GM21825 (cell line): ENCODE results near the gene FTH1.
A peak's percentile ranks its signal among the peaks of the same experiment; 100 is the strongest.
"Not testable (repeated sequence)": the region's sequence is repeated elsewhere in the genome, so short reads cannot be mapped to it uniquely, and the experiment has no call there.

ENCODE experiments used
- ATAC-seq: cut with Tn5 transposase; IDR thresholded peaks from one replicate; pipeline ENCODE4 v1.9.1; 2021; ENCODE audit warnings: mild to moderate bottlenecking, moderate library complexity; ENCODE audit not compliant: unreplicated experiment

FTH1 gene

DNA sequence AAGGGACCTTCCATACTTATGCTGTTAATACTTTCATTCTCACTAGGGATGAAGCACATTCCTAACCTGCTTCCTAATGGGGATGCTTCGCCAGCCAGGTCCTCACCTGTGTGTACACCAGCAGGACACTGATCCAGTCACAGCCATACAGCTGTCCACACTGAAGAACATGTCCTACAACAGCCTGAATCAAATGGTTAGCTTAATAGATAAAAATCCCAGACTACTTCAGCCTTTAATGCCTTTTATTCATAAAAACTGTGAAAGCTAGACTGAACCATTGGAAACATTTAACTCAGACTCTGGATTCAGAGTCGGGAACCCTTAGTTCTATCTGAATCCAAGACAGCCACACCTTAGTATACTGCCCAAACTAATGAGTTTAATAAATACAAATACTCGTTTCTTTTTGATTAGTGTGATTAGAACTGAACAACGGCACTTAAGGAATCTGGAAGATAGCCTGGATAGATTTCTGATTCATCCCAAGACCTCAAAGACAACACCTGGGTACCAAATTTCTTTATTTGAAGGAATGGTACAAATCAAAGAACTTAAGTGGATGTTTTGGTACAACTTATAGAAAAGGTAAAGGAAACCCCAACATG is 3.3 kb downstream of the FTH1 start:
- no peak for ATAC-seq

- ATAC-seq, result peak; percentile 23
Measured at GRCh38 chr11:61963282-61964057, 4.0 kb downstream of the FTH1 start.

- peak; percentile 17 for ATAC-seq
Measured at GRCh38 chr11:61963016-61963281, 4.5 kb downstream of the FTH1 start.

- no peak for ATAC-seq
Measured at GRCh38 chr11:61962213-61963015, 5.0 kb downstream of the FTH1 start.

DNA sequence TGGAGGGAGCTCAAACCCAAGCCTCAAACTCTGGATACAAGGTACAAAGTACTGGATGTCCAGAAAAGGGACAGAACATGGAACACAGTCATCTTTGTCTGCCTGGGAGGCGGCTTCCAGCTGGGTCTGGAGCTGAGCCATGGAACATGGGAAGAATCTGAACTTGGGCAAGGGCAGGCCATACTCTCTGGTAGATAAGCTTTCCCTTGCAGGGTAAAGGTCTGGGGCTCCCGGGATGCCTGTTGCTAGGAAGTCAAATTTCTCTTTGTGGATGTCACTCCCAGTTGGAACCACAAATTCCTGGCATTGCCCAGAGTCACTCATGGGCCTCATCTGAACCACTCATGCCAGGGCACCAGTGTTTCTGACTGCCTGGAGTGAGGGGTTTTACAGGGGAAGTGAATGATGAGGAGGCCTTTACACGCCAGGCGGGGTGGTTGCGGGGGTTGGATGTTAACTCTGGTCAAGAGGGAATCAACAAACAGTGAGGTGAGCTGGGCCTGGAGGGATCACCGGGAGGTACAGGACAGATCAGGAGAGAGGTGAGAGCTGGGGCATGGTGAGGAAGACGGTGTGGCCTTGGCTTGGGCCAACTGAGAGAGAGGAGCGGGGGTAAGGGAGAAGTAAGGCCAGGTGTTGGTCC is 5.7 kb downstream of the FTH1 start:
- ATAC-seq, result no peak

DNA sequence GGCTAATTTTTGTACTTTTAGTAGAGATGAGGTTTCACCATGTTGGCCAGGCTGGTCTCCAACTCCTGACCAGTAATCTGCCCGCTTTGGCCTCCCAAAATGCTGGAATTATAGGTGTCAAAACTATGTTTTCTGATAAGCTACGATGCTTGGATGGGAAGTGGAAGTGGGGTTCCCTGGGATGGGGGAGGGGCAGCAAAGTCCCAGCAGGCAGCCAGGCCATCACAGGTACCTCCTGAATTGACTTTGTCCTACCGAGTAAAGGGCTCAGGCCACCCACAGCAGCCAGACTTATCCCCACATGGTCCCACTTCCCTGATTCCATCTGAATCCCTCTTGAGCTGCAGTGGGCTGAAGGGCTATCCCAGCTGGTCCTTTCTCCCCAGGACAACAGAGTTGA is 6.9 kb downstream of the FTH1 start:
- no peak for ATAC-seq

- ATAC-seq, result no peak
Measured at GRCh38 chr11:61959678-61960077, 7.8 kb downstream of the FTH1 start.

DNA sequence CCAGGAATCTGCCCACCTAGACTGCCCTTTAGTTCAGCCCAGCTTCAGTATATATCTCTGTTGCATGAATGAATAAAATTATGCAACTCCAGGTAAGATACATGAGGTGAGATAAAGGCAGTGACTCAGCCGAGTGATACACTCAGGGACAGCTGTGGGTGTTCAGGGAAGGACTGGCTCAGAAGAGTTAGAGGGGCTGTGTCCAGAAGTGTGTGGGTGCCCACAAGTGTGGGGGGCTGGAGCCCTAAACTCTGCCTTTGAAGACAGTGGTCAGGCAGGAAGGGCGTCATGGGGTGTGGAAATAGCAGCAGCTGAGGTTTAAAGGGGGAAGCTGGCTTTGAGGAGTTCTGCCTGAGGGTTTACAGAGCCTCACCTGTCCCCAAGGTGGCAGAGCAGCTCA is 8.3 kb downstream of the FTH1 start:
- ATAC-seq, result no peak

GRCh38 chr11:61958590-61958989 is 8.8 kb downstream of the FTH1 start:
- ATAC-seq, result no peak

GRCh38 chr11:61957021-61957770 is 10.2 kb downstream of the FTH1 start:
- ATAC-seq, result no peak

DNA sequence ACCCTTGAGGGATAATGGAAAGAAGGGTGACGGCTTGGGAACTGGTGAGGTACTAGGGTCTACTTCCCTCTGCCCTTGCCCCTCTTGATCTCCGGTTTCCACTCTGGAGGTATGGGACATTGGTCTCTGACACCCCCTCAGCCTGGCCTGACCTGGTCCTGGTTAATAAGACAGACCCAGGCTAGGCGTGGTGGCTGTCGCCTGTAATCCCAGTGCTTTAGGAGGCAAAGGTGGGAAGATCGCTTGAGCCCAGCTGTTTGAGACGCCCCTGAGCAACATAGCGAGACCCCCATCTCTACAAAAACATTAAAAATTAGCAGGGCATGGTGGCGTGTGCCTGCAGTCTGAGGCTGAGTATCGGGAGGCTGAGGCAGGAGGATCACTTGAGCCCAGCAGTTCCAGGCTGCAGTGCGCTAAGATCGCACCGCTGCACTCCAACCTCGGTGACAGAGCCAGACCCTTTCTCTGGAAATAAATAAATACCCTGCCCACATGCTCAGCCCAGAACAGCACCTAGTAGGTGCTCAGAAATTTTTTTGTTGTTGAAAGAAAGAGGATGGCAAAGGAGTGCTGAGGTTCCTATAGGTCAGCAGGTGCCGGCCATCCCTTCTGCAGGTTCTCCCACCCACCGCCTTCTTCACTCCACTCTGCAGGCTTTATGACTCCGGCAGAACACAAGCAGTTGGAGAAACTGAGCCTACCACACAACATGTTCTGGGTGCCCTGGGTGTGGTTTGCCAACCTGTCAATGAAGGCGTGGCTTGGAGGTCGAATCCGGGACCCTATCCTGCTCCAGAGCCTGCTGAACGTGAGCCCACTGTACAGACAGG is 11.0 kb downstream of the FTH1 start:
- ATAC-seq, result no peak

DNA sequence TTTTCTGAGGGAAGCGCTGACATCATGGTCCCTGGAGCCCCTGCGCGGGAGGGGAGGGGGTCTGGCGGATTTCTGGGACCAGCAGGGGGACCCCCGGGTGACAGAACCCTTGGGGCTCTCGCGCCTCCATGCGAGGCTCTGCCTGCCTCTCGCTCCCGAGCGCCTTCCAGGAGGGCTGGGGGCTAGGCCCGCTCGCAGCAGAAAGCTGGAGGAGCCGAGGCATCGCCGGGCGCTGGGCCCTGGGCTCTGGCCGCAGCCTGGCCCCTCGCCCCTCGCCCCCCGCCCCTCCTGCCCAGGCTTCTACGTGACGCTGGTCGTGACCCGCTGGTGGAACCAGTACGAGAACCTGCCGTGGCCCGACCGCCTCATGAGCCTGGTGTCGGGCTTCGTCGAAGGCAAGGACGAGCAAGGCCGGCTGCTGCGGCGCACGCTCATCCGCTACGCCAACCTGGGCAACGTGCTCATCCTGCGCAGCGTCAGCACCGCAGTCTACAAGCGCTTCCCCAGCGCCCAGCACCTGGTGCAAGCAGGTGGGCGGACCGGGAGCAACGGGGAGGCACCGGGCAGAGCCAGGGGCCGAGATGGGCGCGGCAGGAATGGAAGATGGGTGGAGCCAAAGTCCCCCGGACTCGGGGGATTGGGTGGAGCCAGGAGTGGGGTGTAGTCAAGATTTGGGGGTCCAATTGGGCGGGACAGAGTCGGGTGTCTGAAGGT is 11.9 kb downstream of the FTH1 start:
- no peak for ATAC-seq

GRCh38 chr11:61954851-61955421 is 12.5 kb downstream of the FTH1 start:
- no peak for ATAC-seq

- ATAC-seq, result no peak
Measured at GRCh38 chr11:61954106-61954850, 13.2 kb downstream of the FTH1 start.

DNA sequence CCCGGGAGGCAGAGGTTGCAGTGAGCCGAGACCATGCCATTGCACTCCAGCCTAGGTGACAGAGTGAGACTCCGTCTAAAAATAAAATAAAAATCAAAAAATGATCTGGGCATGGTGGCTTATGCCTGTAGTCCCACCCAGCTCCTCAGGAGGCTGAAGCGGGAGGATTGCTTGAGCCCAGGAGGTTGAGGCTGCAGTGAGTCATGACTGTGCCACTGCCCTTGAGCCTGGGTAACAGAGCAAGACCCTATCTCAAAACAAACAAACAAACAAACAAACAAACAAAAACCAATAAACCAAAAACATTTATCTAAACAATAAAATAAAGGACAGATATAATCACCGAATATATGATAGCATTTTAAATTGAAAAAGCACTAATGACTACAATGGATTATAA is 13.8 kb downstream of the FTH1 start:
- not testable (repeated sequence) for ATAC-seq

DNA sequence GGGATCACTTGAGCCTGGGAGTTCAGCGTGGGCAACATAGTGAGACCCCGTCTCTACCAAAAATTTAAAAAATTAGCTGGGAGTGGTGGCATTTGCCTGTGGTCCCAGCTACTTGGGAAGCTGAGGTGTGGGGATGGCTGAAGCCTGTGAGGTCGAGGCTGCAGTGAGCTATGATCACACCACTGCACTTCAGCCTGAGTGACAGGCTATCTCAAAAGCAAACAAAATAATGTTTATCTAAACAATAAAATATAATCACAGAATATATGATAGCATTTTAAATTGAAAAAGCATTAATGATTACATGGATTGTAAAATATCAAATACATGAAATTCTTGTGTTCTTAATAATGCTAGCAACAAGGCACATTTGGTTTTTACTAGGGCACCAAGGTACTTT is 14.6 kb downstream of the FTH1 start:
- ATAC-seq, result no peak

DNA sequence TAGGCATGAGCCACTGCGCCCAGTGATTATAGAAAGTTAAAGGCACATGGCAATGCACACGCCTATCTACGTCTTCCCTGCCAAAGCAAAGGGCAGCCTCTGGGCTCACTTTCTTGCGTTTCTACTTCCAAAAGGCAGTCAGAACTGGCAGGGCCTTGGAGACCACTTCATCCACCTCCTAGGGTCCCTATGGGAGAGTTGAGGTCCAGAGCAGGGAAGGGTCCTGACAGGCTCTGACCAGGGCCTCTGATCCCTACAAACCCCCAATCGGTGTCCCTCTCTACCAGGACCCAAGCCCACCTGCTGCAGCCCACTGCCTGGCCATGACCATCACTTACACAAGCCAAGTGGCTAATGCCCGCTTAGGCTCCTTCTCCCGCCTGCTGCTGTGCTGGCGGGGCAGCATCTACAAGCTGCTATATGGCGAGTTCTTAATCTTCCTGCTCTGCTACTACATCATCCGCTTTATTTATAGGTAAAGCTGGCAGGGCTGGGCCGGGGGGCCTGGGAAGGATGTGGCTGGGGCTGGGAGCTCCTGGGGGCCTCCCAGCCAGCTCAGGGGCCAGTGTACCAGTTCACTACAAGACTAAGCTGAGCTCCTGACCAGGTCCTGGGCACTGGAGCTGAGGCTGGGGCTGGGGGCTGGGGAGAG is 15.8 kb downstream of the FTH1 start:
- no peak for ATAC-seq

DNA sequence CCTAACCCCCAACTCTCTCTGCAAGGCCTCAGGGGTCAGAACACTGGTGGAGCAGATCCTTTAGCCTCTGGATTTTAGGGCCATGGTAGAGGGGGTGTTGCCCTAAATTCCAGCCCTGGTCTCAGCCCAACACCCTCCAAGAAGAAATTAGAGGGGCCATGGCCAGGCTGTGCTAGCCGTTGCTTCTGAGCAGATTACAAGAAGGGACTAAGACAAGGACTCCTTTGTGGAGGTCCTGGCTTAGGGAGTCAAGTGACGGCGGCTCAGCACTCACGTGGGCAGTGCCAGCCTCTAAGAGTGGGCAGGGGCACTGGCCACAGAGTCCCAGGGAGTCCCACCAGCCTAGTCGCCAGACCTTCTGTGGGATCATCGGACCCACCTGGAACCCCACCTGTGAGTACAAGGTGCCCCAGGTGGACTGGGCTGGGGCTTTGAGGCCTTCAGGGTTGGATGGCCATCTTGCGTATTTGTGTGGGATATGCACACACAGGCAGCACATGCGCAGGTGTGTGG is 17.3 kb downstream of the FTH1 start, which contains the start of gene BEST1:
Gene BEST1, plus strand, starts transcription at position 317 of the 513 bp plus-strand sequence. CDS start 1,456 bp downstream, outside the sequence.
- ATAC-seq, result no peak
